Activated naive CD8-positive, alpha-beta T cell treated with anti-CD3 and anti-CD28 coated beads, Interleukin-2, amount 50 U/mL, for 16 hours (primary cell): ENCODE measurements around the gene DCTN3.

ENCODE experiments used
- DNase-seq: peaks from one replicate; pipeline ENCODE4 v3.0.0-alpha.2; 2020; ENCODE audit warnings: low read depth, low spot score

The DCTN3 gene

DNA sequence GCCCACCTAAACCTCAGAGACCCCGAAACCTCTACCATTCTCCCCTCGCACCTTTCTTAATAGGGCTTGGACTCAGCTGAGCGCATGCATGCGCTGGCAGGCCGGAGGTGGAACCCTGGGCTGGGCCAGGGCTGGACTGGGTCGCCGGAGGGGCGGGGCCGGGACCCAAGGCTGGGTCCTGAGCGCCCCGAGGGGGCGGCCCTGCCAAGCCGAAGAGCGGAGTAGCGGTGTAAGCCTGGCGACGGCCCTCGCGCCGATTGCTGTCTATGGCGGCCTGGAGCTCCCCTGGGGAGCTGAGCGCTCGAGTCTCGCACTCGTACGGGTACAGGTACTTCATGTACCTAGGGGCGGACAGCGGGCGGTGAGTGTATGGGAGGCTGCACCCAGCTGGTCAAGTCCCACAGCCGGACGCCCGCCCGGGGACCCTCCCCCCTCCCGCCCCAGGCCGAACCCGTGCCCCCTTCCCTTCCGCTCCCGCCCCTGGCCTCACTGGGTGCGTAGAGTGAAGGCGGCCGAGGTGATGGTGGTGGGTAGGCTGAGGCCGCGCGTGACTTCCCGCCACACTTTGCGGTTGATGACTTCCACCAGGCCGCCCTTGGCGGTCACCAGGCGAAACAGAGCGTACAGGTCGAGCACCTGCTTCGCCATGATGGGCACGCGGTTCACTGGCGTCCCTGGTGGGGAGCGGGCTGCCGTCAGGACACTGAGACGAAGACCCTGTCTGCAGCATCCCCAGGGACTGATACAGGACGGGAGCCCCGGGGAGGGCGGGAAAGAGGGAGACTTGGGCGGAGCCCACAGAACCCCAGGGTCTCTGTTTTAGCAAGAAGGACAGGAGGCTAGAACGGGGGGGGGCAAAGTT lies 3.3 kb upstream of the DCTN3 start:
- no peak for DNase-seq

DNA sequence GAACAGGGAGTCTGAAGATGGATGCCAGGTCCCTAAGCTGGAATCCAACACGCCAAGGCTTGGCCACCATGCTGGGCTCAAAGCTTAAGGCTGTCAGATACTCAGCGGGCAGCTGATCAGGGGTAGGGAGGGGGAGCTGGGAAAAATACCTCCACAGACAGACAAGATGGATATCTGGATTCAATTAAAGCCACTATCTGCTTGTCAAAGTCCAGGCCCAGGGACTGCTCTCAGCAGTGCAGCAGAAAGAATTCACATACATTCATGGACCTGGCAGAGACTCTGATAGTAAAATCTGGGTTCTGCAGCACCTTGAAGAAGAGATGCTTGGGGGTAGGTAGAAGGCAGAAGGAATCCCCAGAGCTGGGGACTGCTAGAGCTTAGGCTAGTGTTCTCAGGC lies 5.2 kb downstream of the DCTN3 start:
- DNase-seq = no peak

- no peak for DNase-seq
Measured at GRCh38 chr9:34612788-34613390, 7.4 kb downstream of the DCTN3 start.

- peak; percentile 61 for DNase-seq
Measured at GRCh38 chr9:34611811-34612787, 8.2 kb downstream of the DCTN3 start, which contains the start of gene RPP25L. RPP25L (minus strand) TSS chr9:34612097; CDS start chr9:34611296, 801 bp downstream.

GRCh38 chr9:34611251-34611810 lies 9.0 kb downstream of the DCTN3 start:
- DNase-seq = no peak

- no peak for DNase-seq
Measured at GRCh38 chr9:34610434-34611206, 9.7 kb downstream of the DCTN3 start.

GRCh38 chr9:34607331-34607730 lies 13.0 kb downstream of the DCTN3 start:
- no peak for DNase-seq

DNA sequence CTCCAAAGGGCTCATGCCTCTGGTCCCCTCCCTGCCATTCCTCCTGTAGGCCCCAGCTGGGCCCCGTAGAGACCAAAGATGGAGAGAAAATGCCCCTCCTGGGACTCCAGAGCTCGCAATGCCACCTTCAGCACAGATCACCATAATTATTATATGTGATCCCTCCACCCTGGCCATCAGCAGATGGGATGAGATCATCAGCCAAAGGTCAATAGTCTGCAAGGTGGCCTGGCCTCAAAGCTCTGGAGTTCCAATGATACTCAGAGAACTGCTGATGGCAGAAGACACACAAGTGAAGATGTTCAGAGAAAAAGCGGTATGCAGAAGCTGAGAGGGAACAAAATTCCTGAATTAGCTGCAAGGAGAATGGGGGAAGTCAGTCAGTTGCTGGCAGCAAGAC lies 13.4 kb downstream of the DCTN3 start:
- no peak for DNase-seq

DNA sequence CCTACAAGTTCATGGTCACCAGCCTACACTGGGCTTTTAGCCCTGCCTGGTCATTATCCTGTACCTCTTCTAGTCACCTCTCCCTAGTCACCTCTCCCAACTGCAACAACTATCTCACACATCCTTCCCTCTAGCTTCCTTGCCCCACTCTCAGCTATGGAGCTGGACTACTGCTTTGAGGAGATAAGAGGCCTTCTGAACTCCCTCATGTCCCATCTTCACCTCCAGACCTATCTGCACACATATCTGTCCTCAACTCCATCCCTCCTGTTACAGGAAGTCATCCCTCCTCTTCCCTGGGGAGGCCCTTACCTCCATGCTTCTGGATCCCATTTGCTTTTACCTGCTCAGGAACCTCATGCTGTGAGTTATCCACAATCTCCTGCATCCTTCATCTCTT lies 14.1 kb downstream of the DCTN3 start:
- DNase-seq = no peak

DNA sequence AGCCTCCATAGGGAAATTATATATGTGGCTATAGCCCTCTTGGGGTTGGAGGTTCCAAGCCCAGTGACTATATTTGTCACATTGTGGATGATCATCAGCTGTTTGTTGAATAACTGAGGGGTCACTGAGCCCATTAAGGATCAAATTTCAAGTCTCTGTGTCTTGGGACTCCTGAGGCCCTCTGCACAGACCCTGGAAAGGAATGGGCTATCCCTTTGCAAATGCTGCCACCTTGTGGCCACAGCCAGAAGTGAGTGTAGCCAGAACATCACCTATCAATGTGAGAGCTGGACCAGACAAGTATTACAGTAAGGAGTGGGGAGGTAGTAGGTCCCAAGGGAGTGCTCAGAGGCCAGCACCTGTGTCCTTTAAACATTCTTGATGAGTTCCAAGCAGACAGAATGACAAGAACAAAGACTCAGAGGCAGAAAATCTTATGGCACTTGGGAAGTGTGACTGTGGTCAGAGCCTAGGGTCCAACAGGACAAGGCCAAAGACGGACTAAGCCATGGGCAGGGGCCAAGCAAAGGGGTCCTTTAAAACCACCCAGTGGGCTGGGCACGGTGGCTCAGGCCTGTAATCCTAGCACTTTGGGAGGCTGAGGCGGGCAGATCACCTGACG lies 16.6 kb downstream of the DCTN3 start:
- DNase-seq = peak; percentile 56

DNA sequence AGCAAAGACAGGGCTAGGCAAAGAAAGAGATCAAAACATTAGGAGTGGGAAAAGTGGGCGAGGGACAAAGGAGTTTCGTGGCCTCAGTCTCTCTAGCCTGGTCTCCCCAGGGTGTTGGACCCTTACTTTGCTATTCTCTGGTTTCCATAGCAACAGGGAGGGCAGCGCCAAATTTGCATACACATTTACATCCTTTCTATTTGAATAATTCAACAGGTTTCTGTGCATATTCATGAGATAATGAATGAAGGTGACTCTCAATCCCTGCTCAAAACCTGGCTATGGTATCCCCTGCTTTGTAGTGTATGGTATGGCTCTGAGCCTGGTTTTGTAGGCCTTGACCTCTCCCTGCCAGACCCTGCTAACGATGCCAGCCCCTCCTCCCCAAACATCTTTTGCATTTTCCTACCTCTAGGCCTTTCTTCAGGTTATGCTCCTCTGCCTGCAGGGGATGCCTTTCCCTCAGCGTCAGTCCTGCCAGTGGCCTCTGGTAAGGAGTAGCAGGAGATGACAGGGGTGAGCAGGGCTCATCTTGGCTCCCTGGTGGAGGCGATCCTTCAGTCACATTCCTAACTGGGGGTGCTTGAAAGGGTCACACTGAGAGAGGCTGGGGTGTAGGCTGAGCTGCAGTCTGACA lies 18.2 kb downstream of the DCTN3 start:
- DNase-seq = no peak

GRCh38 chr9:34600908-34601307 lies 19.4 kb downstream of the DCTN3 start:
- DNase-seq = no peak

DNA sequence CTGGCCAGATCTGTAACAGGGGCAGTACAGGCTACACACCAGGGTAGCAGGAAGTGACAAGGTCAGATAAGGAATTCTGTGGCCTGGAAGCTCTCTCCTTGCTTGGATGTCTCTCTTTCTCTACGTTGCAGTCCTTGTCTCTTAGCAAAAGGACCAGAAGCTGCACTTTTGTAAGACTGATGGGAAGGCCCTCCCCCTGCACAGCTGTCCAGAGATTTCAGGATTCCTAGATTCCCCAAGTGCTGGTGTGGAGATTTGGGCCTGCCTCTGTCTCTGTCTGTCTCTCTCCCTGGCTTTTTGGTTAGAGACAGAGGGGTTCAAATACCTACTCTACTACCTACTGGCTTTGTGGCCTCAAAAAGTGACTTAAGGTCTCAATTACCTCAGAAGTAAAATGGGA lies 20.7 kb downstream of the DCTN3 start:
- DNase-seq = no peak

- DNase-seq = no peak
Measured at GRCh38 chr9:34594177-34594576, 26.1 kb downstream of the DCTN3 start.

DNA sequence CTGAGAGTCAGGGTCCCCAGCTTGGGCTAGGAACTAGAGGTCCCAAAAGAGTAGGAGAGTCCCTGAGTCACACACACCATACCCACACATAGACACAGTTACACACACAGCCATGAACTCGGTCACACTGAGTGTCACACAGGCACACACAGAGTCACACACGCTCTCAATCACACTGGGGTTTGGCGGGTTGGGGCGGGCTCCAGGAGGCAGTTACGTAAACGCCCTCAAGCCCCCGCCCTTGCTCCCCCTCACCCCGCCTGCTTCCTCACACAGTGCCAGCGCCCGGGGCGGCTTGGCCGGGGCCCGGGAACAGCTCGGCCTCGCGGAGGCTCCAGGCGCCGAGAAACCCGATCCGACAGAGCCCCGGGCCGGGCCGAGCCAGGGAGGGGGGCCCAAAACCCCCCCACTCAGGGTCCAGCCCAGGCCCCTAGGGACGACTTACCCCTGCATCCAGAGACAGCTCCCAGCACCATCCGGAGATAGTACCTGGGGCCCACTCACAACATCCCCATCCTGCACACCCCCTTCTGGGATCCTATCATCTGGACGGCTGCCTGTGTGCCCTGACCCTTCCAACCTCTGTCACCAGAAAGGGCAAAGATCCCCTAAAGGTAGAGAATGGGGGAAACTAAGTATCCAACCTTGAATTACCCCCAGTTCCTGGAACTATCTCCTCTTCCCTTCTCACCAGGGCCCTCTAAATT lies 27.2 kb downstream of the DCTN3 start:
- no peak for DNase-seq

- DNase-seq = no peak
Measured at GRCh38 chr9:34591917-34592866, 28.1 kb downstream of the DCTN3 start.

- peak; percentile 57 for DNase-seq
Measured at GRCh38 chr9:34591248-34591916, 28.9 kb downstream of the DCTN3 start.
